Left renal cortex interstitium (tissue), 4 donors: ENCODE data around the gene EEPD1. TPM values are rescaled to one million over a fixed set of nuclear protein-coding genes. Genes with fewer than 3 reads are reported as not detected.
A peak's percentile ranks its signal among the peaks of the same experiment; 100 is the strongest.

Experiments
- DNase-seq, 4 donors: peaks; one replicate each; pipeline ENCODE4 v3.0.0-alpha.2; 2013; ENCODE audit warnings: low read depth in 4 of 4, low spot score in 2 of 4, missing footprints in 1 of 4
- polyA plus RNA-seq, 4 donors: library from polyadenylated mRNA; unstranded; fragments of 120-200 nt; gene quantifications; one replicate each; pipeline ENCODE4 v1.2.1, GENCODE V29; 2013; ENCODE audit not compliant: insufficient read length in 4 of 4

EEPD1 gene
- polyA plus RNA-seq, 4 donors = 6.7 to 7.5 (median 7.3) TPM

- no peak for DNase-seq
These were observed 122.8 kb downstream of the EEPD1 start for GRCh38 chr7:36275735-36276284.

GRCh38 chr7:36276428-36277248 is 123.6 kb downstream of the EEPD1 start:
- no peak for DNase-seq

GRCh38 chr7:36277249-36277542 is 124.1 kb downstream of the EEPD1 start:
- no peak for DNase-seq

GRCh38 chr7:36278069-36278619 is 125.1 kb downstream of the EEPD1 start:
- DNase-seq = no peak

GRCh38 chr7:36278620-36279172 is 125.6 kb downstream of the EEPD1 start:
- DNase-seq = peak in 2 of 4 donors; percentile 32 to 51

- DNase-seq = no peak
These were observed 126.3 kb downstream of the EEPD1 start for GRCh38 chr7:36279200-36279925.

- no peak for DNase-seq
These were observed 126.9 kb downstream of the EEPD1 start for GRCh38 chr7:36279926-36280315.

GRCh38 chr7:36280840-36281812 is 128.1 kb downstream of the EEPD1 start:
- DNase-seq = no peak

GRCh38 chr7:36281945-36282717 is 129.1 kb downstream of the EEPD1 start:
- no peak for DNase-seq

GRCh38 chr7:36283181-36283580 is 130.1 kb downstream of the EEPD1 start:
- no peak for DNase-seq

- no peak for DNase-seq
These were observed 130.7 kb downstream of the EEPD1 start for GRCh38 chr7:36283711-36284130.

- no peak for DNase-seq
These were observed 131.5 kb downstream of the EEPD1 start for GRCh38 chr7:36284456-36285090.

GRCh38 chr7:36285276-36285675 is 132.2 kb downstream of the EEPD1 start:
- DNase-seq = no peak

- DNase-seq = no peak
These were observed 133.2 kb downstream of the EEPD1 start for GRCh38 chr7:36286226-36286625.

GRCh38 chr7:36286688-36287087 is 133.6 kb downstream of the EEPD1 start:
- no peak for DNase-seq

GRCh38 chr7:36287371-36288241 is 134.6 kb downstream of the EEPD1 start:
- no peak for DNase-seq

GRCh38 chr7:36288501-36288900 is 135.4 kb downstream of the EEPD1 start:
- no peak for DNase-seq
